Activated CD8-positive, alpha-beta memory T cell treated with anti-CD3 and anti-CD28 coated beads, Interleukin-2, amount 50 U/mL, for 1 hour (primary cell): ENCODE data around the gene LMLN.
A peak's percentile ranks its signal among the peaks of the same experiment; 100 is the strongest.
"Not testable (repeated sequence)": the region's sequence is repeated elsewhere in the genome, so short reads cannot be mapped to it uniquely, and the experiment has no call there.

Source experiments
- DNase-seq: peaks from one replicate; pipeline ENCODE4 v3.0.0-alpha.2; 2020; ENCODE audit errors: extremely low read depth

LMLN gene

GRCh38 chr3:198026620-198027019 is 66.6 kb downstream of the LMLN start:
- DNase-seq, result no peak

DNA sequence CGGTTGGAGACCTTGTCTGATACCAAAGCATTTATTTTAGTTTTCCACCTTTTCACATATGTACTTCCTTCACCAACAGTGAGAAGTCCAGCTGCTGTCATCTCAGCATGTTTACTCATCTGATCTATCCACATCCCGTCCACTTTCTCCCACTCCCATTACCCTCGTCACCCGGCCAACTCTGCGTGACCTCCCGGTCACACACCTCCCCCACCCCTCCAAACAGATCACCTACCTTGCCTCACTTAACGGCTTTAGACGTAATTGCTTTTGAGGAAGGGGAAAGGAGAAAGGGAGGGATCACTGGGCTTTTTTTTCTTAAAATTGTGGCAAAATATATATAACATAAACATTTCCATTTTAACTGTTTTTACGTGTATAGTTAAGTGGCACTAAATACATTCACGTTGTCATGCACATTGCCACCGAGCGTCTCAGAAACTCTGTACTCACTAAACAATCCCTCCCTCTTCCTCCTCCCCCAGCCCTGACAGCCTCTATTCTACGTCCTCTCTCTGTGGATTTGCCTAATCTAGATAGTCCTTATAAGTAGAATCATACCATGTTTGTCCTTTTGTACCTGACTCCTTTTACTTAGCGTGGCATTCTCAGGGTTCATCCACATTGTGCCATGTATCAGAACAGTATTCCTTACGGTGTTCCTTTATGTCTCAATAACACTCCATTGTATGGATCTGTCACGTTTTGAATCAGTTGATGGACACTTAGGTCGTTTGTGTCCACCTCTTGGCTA is 67.2 kb downstream of the LMLN start:
- no peak for DNase-seq

DNA sequence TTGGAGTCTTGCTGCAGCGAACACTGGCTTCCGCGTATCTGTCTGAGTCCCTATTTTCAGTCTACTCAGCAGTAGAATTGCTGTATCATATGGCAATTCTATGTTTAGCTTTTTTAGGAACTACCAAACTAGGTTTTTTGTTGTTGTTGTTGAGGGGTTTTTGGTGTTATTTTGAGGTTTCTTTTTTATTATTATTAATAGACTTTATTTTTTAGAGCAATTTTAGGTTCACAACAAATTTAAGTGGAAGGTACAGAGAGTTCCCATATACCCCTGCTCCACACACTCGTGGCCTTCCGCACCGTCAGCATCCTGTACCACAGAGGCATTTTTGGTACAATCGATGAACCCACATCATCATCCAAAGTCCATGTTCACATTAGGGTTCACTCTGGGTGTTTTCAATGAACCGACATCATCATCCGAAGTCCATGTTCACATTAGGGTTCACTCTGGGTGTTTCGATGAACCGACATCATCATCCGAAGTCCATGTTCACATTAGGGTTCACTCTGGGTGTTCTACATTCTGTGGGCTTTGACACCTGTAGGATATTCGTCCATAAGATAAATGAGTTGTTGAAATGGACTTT is 67.9 kb downstream of the LMLN start:
- DNase-seq, result no peak

DNA sequence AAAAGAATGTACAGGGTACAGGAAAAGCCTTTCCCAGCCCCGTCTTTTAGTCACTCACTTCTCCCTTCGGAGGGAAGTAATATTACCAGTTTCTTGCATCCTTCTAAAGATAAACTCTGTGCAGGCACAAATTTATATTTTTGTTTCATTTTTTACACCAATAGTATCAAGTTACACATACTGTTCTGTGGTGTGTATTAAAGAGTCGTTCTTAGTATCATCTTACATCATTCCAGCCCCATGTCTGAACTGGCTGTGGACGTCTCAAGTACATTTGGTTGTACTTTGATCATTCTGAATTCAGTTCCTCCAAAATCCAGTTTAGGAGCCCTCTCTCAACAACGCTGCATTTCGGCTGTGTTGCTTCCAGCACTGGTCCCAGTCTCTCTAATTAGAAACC is 68.7 kb downstream of the LMLN start:
- no peak for DNase-seq

- no peak for DNase-seq
Observed at GRCh38 chr3:198030125-198030524, 70.1 kb downstream of the LMLN start.

GRCh38 chr3:198030726-198031125 is 70.7 kb downstream of the LMLN start:
- DNase-seq, result no peak

GRCh38 chr3:198032039-198032936 is 72.3 kb downstream of the LMLN start:
- no peak for DNase-seq

- DNase-seq, result no peak
Observed at GRCh38 chr3:198043119-198043518, 83.1 kb downstream of the LMLN start.

GRCh38 chr3:198046120-198046857 is 86.3 kb downstream of the LMLN start:
- DNase-seq, result no peak

DNA sequence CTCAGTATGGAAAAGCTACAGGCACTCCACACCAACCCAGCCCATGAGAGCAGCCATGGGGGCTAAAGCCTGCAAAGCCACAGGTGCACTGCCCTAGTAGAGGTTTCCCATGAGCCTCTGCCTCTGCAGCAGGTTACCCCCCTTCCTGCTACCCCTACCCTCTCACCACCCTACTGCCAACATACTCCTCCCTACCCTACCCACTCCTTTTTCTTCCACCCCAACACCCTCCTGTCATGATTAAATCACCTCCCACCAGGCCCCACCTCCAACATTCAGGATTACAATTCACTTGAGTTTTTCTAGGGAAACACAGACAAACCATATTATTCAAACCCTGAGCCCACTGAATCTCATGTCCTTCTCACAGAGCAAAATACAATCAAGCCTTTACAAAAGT is 88.4 kb downstream of the LMLN start:
- DNase-seq, result no peak

GRCh38 chr3:198051836-198052235 is 91.8 kb downstream of the LMLN start:
- DNase-seq, result no peak

GRCh38 chr3:198053462-198053861 is 93.4 kb downstream of the LMLN start:
- DNase-seq, result not testable (repeated sequence)

DNA sequence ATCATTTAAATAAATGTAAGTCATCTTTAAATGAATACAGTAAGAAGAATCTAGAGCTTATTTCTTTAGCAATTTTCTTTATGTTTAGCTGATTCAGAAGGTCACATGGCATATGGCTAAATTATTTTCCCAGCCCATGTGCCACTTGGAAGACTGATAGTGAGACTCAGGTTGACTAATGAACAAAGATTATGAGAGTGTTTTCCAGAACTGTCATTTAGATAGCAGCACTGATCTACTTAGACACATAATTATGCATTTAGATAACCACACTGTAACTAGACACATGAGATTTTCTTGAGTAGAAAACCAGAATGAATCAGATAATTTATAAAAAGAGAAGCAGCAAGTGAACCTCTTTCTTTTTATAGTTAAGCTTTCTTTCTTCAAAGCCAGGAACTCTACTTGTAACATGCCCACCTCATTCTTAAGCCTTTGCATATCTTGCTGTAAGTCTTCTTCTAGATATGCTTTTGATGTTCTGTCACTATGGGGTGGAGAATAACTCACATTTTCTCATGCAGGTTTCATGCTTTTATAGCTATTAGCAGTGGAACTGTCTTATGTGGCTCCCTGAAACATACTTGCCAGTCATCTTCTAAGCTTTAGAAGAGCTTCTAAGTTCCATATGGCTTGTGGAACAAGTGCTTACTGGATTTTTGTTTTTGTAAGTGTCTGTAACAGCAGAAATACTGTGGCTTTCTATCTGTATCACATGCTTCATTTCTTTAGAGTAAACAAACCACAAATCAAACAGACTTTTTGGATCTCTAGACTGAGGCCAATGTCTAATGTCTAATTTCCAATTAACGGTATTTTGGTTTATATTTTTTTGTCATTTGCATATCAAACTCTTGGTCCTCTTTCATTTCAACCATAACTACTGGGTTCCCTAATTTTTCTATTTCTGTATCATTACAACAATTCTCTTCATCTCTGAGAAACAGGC is 101.4 kb downstream of the LMLN start:
- no peak for DNase-seq

DNA sequence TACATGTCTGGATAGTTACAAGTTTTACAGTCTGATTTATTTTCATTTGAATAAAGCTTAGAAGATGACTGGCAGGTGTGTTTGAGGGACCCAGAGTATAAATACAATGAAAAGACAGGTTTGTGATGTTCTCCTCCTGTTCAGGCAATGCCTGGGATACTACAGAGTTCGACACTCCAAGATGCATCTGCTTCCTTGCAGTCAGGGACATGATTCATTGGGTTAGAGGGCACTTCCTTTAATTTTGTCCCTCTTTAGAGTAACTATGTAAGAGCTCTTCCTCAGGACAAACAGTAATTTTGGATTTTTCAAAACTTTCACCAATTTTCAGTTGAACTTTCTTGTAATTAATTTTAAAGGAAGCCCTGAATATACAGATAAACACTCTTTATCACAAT is 102.0 kb downstream of the LMLN start:
- no peak for DNase-seq

- DNase-seq, result no peak
Observed at GRCh38 chr3:198064420-198064819, 104.4 kb downstream of the LMLN start.

DNA sequence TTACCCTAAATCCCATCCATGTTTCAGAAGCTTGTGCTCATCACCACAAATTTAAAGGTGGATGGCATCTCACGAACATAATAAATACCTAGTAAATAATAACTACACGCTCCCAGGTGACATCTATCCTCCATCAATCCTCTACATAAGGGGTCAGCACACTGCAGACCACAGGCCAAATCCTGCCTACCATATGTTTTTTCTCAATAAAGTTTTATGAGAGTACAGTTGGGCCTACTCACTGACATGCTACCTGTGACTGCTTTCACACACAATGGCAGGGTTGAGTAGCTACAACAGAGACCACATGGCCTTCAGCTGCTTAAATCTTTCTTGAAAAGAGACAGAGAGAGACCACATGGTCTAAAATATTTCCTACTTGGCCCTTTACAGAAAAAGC is 105.9 kb downstream of the LMLN start:
- DNase-seq, result no peak

DNA sequence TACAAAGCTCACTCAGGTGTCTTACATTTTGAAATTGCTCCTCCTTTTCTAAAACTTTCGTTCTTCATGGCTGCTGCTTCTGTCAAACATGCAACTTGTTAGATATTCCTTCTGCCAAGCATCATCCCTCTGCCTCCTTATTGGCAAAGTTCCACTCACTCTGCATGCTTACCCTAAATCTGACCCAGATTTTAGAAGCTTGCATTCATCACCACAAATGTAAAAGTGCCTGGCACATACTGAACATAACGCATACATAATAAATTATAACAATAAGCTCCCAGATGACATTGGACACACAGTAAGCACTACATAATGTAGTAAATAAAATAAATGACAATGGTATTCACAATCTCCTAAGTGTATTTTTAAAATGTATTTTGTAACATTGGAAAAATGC is 107.4 kb downstream of the LMLN start:
- no peak for DNase-seq

GRCh38 chr3:198070871-198071270 is 110.9 kb downstream of the LMLN start:
- no peak for DNase-seq

DNA sequence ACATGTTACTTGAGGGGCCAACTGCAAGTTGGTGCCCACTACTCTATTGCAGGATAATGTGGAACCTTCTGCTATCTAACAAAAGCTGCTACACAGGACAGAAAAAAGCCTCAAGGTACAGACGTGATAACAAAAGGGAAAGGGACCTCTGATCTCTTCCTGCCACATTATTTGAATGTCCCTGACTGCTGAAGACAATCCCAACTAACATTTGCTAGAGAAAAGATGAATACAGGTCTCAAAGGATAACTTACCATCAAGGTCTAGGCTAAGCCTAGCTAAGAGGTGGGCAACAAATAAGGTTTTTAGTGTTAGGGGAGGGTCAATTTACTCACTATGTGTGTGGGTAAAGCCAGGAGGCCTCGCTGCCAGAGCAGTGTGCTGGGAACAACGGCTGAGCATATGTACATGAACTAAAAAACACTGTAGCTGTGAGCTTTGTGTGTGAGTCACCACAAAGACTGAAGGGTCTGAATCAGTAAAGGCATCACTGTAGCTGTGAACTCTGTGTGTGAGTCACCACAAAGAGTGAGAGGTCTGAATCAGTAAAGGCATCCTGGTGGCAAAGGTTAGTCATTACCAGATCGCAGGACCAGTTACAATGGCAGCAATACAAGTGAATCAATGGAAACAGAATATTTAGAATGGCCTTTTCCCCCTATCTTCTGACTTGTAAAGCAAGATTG is 111.7 kb downstream of the LMLN start:
- DNase-seq, result peak; percentile 29

GRCh38 chr3:198076722-198077308 is 116.8 kb downstream of the LMLN start:
- no peak for DNase-seq
